ENCODE data around the gene CLEC2A. TPM values are rescaled to one million over a fixed set of nuclear protein-coding genes. Genes with fewer than 3 reads are reported as not detected.

CLEC2A gene
- total RNA-seq, 4 donors from 2014 or later: not detected

GRCh38 chr12:9909724-9910123, 22.4 kb downstream of the CLEC2A start:
- Histone ChIP-seq H3K9me3 (peaks cover 0 to 27% (median 24%) of the 10 kb centered on the region in 4 donors), H3K4me1 (no peaks in the 10 kb centered on the region), H3K36me3 (no peaks in the 10 kb centered on the region), H3K27me3 (no peaks in the 10 kb centered on the region), H3K27ac (replicated peaks in 1 of 4) (no peak overlapping the region), H3K4me3 (no peak overlapping the region)
- intact Hi-C loops (cut with DNase I): no loop called here
- TF ChIP-seq POLR2A (IDR thresholded peaks at IDR 0.05; ENCODE audit: low read depth) (no peak), EP300 (IDR thresholded peaks at IDR 0.05) (no peak), POLR2AphosphoS5 (IDR thresholded peaks at IDR 0.05) (no peak)
- TF ChIP-seq, protein P1, sequence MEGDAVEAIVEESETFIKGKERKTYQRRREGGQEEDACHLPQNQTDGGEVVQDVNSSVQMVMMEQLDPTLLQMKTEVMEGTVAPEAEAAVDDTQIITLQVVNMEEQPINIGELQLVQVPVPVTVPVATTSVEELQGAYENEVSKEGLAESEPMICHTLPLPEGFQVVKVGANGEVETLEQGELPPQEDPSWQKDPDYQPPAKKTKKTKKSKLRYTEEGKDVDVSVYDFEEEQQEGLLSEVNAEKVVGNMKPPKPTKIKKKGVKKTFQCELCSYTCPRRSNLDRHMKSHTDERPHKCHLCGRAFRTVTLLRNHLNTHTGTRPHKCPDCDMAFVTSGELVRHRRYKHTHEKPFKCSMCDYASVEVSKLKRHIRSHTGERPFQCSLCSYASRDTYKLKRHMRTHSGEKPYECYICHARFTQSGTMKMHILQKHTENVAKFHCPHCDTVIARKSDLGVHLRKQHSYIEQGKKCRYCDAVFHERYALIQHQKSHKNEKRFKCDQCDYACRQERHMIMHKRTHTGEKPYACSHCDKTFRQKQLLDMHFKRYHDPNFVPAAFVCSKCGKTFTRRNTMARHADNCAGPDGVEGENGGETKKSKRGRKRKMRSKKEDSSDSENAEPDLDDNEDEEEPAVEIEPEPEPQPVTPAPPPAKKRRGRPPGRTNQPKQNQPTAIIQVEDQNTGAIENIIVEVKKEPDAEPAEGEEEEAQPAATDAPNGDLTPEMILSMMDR (IDR thresholded peaks at IDR 0.05): no peak
- no peak for DNase-seq (ENCODE audit: extremely low spot score)

DNA sequence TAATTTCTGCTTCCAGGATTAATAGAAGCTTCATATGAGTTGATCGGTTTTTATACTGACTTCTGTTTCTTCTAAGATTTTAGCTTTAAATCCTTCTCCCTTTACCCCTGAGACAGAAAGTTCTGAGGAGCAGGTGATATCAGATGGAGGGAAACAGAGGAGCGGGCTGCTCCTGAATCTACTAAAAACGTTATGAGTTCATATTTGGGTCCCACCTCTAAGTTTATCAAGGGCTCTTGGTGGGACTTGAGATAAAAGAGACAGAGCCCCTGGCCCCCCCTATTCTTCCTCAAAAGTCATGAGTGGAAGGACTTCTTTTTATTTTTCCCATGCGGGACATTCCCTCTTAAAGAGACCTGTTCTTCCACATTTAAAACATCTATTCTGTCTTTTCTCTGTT, 23.8 kb downstream of the CLEC2A start:
- 70% methylated on average over 4 of the region's 4 CpGs for WGBS
- TF ChIP-seq EP300 (IDR thresholded peaks at IDR 0.05) (no peak), POLR2AphosphoS5 (IDR thresholded peaks at IDR 0.05) (no peak), POLR2A (IDR thresholded peaks at IDR 0.05; ENCODE audit: low read depth) (no peak)
- TF ChIP-seq, protein P1 (IDR thresholded peaks at IDR 0.05): no peak
- intact Hi-C loops (cut with DNase I): no loop called here

DNA sequence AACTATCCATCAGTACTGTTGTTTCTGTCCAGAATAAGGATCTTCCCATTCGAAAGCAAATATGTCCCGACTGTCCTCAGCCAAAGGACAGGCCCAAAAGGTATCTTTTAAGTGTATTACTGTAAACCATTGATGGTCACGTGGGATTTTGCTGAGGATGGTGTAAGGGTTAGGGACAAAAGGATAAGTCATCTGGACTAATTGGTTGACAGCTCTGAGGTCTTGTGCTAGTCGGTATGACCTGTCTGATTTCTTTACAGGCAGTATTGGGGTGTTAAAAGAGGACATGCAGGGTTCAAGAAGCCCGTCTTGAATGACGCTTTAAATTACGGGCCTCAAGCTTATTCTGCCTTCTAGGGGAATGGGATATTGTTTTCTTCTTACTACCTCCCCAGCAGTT, 24.4 kb downstream of the CLEC2A start:
- no peak for DNase-seq (ENCODE audit: extremely low spot score)
- Histone ChIP-seq H3K27me3 (no peaks in the 10 kb centered on the region), H3K4me1 (no peaks in the 10 kb centered on the region), H3K27ac (replicated peaks in 1 of 4) (no peak overlapping the region), H3K9me3 (peaks cover 0 to 34% (median 29%) of the 10 kb centered on the region in 4 donors), H3K36me3 (no peaks in the 10 kb centered on the region), H3K4me3 (no peak overlapping the region)
- TF ChIP-seq EP300 (IDR thresholded peaks at IDR 0.05): no peak
- no peak for TF ChIP-seq POLR2A (IDR thresholded peaks at IDR 0.05; ENCODE audit: low read depth)
- TF ChIP-seq POLR2AphosphoS5 (IDR thresholded peaks at IDR 0.05): no peak
- TF ChIP-seq, protein P1 (IDR thresholded peaks at IDR 0.05): no peak
- intact Hi-C loops (cut with DNase I): no loop called here
- WGBS: 87% methylated on average over 7 of the region's 7 CpGs

More for the DNA sequence above, 23.8 kb downstream of the CLEC2A start:
- Histone ChIP-seq H3K4me3 (no peak overlapping the region), H3K4me1 (no peaks in the 10 kb centered on the region), H3K27ac (replicated peaks in 1 of 4) (no peak overlapping the region), H3K27me3 (no peaks in the 10 kb centered on the region), H3K9me3 (peaks cover 0 to 30% (median 25%) of the 10 kb centered on the region in 4 donors), H3K36me3 (no peaks in the 10 kb centered on the region)
- no peak for DNase-seq (ENCODE audit: extremely low spot score)

DNA sequence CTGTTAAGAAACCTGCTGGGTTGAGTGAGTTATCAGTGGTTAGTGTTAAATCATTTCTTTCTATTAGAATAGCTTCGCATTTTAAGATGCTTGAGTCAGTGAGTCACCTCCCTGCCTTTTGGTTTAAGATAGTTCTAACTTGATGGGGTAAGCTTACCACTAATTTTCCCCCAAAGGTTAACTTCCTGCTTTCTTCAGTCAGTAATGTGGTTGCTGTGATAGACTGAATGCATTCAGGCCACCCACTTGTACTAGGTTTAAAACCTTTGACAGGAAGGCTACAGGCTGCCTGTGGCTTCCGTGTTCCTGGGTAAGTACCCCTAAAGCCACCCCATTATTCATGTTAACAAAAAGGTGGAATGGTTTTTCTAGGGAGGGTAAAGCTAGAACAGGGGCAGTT, 25.3 kb downstream of the CLEC2A start:
- no peak for DNase-seq (ENCODE audit: extremely low spot score)
- H3K27ac ChIP-seq (replicated peaks in 1 of 4): no peak overlapping the region
- intact Hi-C loops (cut with DNase I): no loop called here
- H3K4me1 ChIP-seq: no peaks in the 10 kb centered on the region
- TF ChIP-seq EP300 (IDR thresholded peaks at IDR 0.05) (no peak), POLR2AphosphoS5 (IDR thresholded peaks at IDR 0.05) (no peak), POLR2A (IDR thresholded peaks at IDR 0.05; ENCODE audit: low read depth) (no peak)
- TF ChIP-seq, protein P1 (IDR thresholded peaks at IDR 0.05): no peak
- H3K9me3 ChIP-seq: peaks cover 0 to 36% (median 31%) of the 10 kb centered on the region in 4 donors
- no peaks in the 10 kb centered on the region for H3K27me3 ChIP-seq
- H3K36me3 ChIP-seq: no peaks in the 10 kb centered on the region
- no peak overlapping the region for H3K4me3 ChIP-seq
- 70% methylated on average over 2 of the region's 2 CpGs for WGBS

GRCh38 chr12:9902539-9903228, 29.5 kb downstream of the CLEC2A start:
- DNase-seq (ENCODE audit: extremely low spot score): no peak
- Histone ChIP-seq H3K27me3 (no peaks in the 10 kb centered on the region), H3K4me1 (no peaks in the 10 kb centered on the region), H3K9me3 (peaks cover 0 to 15% (median 11%) of the 10 kb centered on the region in 4 donors), H3K36me3 (no peaks in the 10 kb centered on the region), H3K27ac (replicated peaks in 1 of 4) (no peak overlapping the region), H3K4me3 (no peak overlapping the region)
- 94% methylated on average over 7 of the region's 7 CpGs for WGBS
- no peak for TF ChIP-seq EP300 (IDR thresholded peaks at IDR 0.05)
- TF ChIP-seq, protein P1 (IDR thresholded peaks at IDR 0.05): no peak
- TF ChIP-seq POLR2A (IDR thresholded peaks at IDR 0.05; ENCODE audit: low read depth): no peak
- intact Hi-C loops (cut with DNase I): no loop called here

Data from esophagus muscularis mucosa (tissue), 4 donors.